Parathyroid adenoma (tissue), 2 donors: ENCODE measurements around the gene ARL2.

Experiments
- H2AFZ ChIP-seq: fragments of 300-600 bp; sonication (generic); one replicate; pipeline ENCODE4 v1.7.0; 2017; ENCODE audit warnings: antibody characterized with exemption, mild to moderate bottlenecking
- H3K27ac ChIP-seq: fragments of 300-600 bp; sonication (generic); one replicate; pipeline ENCODE4 v1.7.0; 2017
- H3K27me3 ChIP-seq: fragments of 300-600 bp; sonication (generic); one replicate; pipeline ENCODE4 v1.7.0; 2017; ENCODE audit warnings: low read length; ENCODE audit not compliant: control insufficient read depth, insufficient read depth
- H3K36me3 ChIP-seq: fragments of 300-600 bp; sonication (generic); one replicate; pipeline ENCODE4 v1.7.0; 2017; ENCODE audit warnings: low read length; ENCODE audit not compliant: control insufficient read depth, insufficient read depth
- H3K4me1 ChIP-seq: fragments of 300-600 bp; sonication (generic); one replicate; pipeline ENCODE4 v1.7.0; 2017; ENCODE audit warnings: control low read depth
- H3K4me2 ChIP-seq: fragments of 300-600 bp; sonication (generic); one replicate; pipeline ENCODE4 v1.7.0; 2017; ENCODE audit warnings: low read length
- H3K4me3 ChIP-seq: fragments of 300-600 bp; sonication (generic); one replicate; pipeline ENCODE4 v1.7.0; 2017; ENCODE audit warnings: low read depth, low read length
- H3K79me2 ChIP-seq: fragments of 300-600 bp; sonication (generic); one replicate; pipeline ENCODE4 v1.7.0; 2017; ENCODE audit warnings: control low read depth
- H3K9ac ChIP-seq: fragments of 300-600 bp; sonication (generic); one replicate; pipeline ENCODE4 v1.7.0; 2017; ENCODE audit warnings: mild to moderate bottlenecking
- H3K9me3 ChIP-seq: fragments of 300-600 bp; sonication (generic); one replicate; pipeline ENCODE4 v1.7.0; 2017; ENCODE audit warnings: low read length; ENCODE audit not compliant: control insufficient read depth
- CTCF ChIP-seq: fragments of 300-600 bp; sonication (generic); IDR thresholded peaks from one replicate; pipeline ENCODE4 v1.7.0; 2017; ENCODE audit warnings: antibody characterized with exemption, mild to moderate bottlenecking
- donor health status: primary hyperparathyroidism.

The ARL2 gene

GRCh38 chr11:65013130-65013887 is 651 bp upstream of the ARL2 start:
- peak overlapping the region; percentile 97 for H3K27ac ChIP-seq
- H2AFZ ChIP-seq: peak overlapping the region; percentile 94
- H3K4me1 ChIP-seq: no peaks in the 10 kb centered on the region
- H3K79me2 ChIP-seq: peaks cover 7% of the 10 kb centered on the region
- H3K4me2 ChIP-seq: peak overlapping the region; percentile 84
- H3K9ac ChIP-seq: no peak overlapping the region
- no peaks in the 10 kb centered on the region for H3K36me3 ChIP-seq
- no peaks in the 10 kb centered on the region for H3K27me3 ChIP-seq
- H3K4me3 ChIP-seq: peak overlapping the region; percentile 66
- no peaks in the 10 kb centered on the region for H3K9me3 ChIP-seq
- peak; percentile 64 for TF ChIP-seq CTCF

DNA sequence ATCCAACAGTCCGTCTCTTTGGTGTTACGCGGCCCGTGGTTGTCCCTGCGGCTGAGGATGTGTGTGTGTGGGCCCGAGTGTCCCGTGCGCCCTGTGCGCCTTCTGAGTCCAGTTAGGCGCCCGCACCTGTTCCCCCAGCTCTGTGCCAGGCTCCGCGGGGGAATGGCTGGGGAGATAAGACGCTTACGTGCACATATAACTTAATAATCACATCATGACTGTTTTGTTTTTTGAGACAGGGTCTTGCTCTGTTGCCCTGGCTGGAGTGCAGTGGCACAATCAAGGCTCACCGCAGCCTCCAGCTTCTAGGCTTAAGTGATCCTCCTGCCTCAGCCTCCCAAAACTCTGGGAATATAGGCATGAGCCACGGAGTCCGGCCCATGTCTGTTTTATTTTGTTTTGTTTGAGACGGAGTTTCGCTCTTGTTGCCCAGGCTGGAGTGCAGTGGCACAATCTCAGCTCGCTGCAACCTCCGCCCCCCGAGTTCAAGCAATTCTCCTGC is 817 bp downstream of the ARL2 start:
- peak overlapping the region; percentile 84 for H3K4me2 ChIP-seq

GRCh38 chr11:65016705-65017104 is 2.7 kb downstream of the ARL2 start:
- Histone ChIP-seq H3K4me2 (no peak overlapping the region), H3K36me3 (no peaks in the 10 kb centered on the region), H3K27me3 (no peaks in the 10 kb centered on the region), H3K4me3 (no peak overlapping the region), H3K4me1 (no peaks in the 10 kb centered on the region), H3K79me2 (peaks cover 7% of the 10 kb centered on the region), H3K9me3 (no peaks in the 10 kb centered on the region), H3K27ac (no peak overlapping the region), H3K9ac (no peak overlapping the region), H2AFZ (no peak overlapping the region)
- no peak for TF ChIP-seq CTCF

More for the DNA sequence above, 817 bp downstream of the ARL2 start:
- Histone ChIP-seq H3K27me3 (no peaks in the 10 kb centered on the region), H3K79me2 (peaks cover 7% of the 10 kb centered on the region), H3K4me1 (no peaks in the 10 kb centered on the region), H3K4me3 (peak overlapping the region; percentile 66), H3K36me3 (no peaks in the 10 kb centered on the region), H2AFZ (peak overlapping the region; percentile 94), H3K9ac (no peak overlapping the region), H3K27ac (peak overlapping the region; percentile 97), H3K9me3 (no peaks in the 10 kb centered on the region)
- TF ChIP-seq CTCF: no peak

DNA sequence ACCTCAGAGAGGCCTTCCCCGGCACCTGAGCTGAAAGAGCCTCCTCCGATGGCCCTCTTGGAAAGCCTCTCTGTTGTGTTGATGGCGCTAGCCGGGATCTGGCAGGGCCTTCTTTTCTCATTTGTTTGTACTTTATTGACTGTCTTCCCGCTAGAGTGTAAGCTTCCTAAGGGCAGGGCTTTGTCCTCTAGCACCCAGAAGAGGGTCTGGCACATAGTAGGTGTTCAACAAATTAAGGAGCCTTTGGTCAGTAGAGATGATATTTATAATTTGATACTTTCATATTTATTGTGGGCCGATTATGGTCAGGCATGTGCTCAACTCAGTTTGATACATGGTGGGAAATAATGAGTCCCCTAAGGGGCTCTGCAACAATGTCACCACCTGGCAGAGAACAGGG is 4.0 kb downstream of the ARL2 start:
- H3K9ac ChIP-seq: no peak overlapping the region
- no peaks in the 10 kb centered on the region for H3K36me3 ChIP-seq
- H3K4me2 ChIP-seq: no peak overlapping the region
- no peak for TF ChIP-seq CTCF
- H3K27ac ChIP-seq: no peak overlapping the region
- H3K4me3 ChIP-seq: no peak overlapping the region
- no peak overlapping the region for H2AFZ ChIP-seq
- no peaks in the 10 kb centered on the region for H3K4me1 ChIP-seq
- no peaks in the 10 kb centered on the region for H3K27me3 ChIP-seq
- H3K9me3 ChIP-seq: no peaks in the 10 kb centered on the region
- H3K79me2 ChIP-seq: peaks cover 7% of the 10 kb centered on the region

- Histone ChIP-seq H3K27ac (no peak overlapping the region), H3K36me3 (no peaks in the 10 kb centered on the region)
Measured at GRCh38 chr11:65019824-65020223, 5.9 kb downstream of the ARL2 start.

More at GRCh38 chr11:65019824-65020223, 5.9 kb downstream of the ARL2 start:
- Histone ChIP-seq H3K9ac (no peak overlapping the region), H3K79me2 (peaks cover 7% of the 10 kb centered on the region), H3K9me3 (no peaks in the 10 kb centered on the region), H3K4me2 (no peak overlapping the region), H2AFZ (no peak overlapping the region), H3K4me1 (no peaks in the 10 kb centered on the region), H3K4me3 (no peak overlapping the region), H3K27me3 (no peaks in the 10 kb centered on the region)
- no peak for TF ChIP-seq CTCF
